ENCODE data around the gene SNAP47. TPM values are rescaled to one million over a fixed set of nuclear protein-coding genes. Genes with fewer than 3 reads are reported as not detected.
A peak's percentile ranks its signal among the peaks of the same experiment; 100 is the strongest.

Gene SNAP47
- total RNA-seq, 1 donor from 2014 or later = 28.4 TPM

DNA sequence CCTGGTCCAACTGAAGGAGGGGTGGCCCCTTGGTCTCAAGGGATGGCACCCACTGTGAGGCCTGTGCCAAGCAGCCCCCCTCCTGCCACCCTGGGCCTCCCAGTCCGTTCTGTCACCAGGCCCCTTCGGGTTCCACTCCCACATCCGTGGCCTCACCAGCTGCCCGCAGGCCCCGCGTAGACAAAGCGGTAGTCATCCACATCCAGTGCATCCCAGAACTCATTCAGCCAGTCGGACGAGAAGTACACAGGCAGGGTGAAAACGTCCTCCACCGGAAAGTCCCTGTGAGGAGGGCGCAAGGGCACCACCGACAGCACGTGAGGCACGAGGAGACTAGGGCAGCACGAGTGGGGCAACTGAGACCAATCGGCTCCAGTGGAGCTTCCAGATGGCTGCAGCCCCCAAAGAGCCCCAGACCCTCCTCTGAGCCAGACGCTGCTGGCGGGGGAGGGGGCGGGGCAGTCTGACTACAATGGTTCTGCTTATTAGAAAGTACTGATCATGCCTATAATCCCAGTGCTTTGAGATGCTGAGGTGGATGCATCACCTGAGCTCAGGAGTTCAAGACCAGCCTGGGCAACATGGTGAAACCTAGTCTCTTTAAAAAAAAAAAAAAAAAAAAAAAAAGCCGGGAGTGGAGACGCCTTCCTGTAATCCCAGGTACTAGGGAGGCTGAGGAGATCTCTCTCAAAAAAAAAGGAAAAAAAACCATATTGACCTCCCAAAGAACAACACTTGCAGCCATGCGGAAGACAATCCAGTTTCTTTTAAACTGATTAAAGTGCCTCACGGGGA, 1.3 kb upstream of the SNAP47 start:
- intact Hi-C loops (cut with micrococcal nuclease) = loop anchor here (10.0 kb wide), 2 partner anchors 371 to 431 kb away; partner anchors contain the start of genes C1orf35, IBA57 and MRPL55
- peak overlapping the region; percentile 96 for H3K4me3 Mint-ChIP-seq (ENCODE audit: low read depth)
- no peaks in the 10 kb centered on the region for H3K9me3 Mint-ChIP-seq
- H3K36me3 Mint-ChIP-seq (ENCODE audit: low read depth) = peaks cover 22% of the 10 kb centered on the region
- H3K27ac Mint-ChIP-seq = peak overlapping the region; percentile 87
- H3K27me3 Mint-ChIP-seq (ENCODE audit: low read depth) = no peaks in the 10 kb centered on the region
- peaks cover 23% of the 10 kb centered on the region for H3K4me1 Mint-ChIP-seq (ENCODE audit: low read depth)
- DNase-seq (ENCODE audit: low spot score) = no peak

GRCh38 chr1:227734546-227734855, 734 bp upstream of the SNAP47 start:
- H3K36me3 Mint-ChIP-seq (ENCODE audit: low read depth) = peaks cover 22% of the 10 kb centered on the region
- H3K27ac Mint-ChIP-seq = peak overlapping the region; percentile 87
- intact Hi-C loops (cut with micrococcal nuclease) = loop anchor here (10.0 kb wide), 2 partner anchors 370 to 430 kb away; partner anchors contain the start of genes C1orf35, IBA57 and MRPL55
- H3K27me3 Mint-ChIP-seq (ENCODE audit: low read depth) = no peaks in the 10 kb centered on the region
- H3K4me1 Mint-ChIP-seq (ENCODE audit: low read depth) = peaks cover 23% of the 10 kb centered on the region
- H3K4me3 Mint-ChIP-seq (ENCODE audit: low read depth) = peak overlapping the region; percentile 96
- H3K9me3 Mint-ChIP-seq = no peaks in the 10 kb centered on the region
- no peak for DNase-seq (ENCODE audit: low spot score)

DNA sequence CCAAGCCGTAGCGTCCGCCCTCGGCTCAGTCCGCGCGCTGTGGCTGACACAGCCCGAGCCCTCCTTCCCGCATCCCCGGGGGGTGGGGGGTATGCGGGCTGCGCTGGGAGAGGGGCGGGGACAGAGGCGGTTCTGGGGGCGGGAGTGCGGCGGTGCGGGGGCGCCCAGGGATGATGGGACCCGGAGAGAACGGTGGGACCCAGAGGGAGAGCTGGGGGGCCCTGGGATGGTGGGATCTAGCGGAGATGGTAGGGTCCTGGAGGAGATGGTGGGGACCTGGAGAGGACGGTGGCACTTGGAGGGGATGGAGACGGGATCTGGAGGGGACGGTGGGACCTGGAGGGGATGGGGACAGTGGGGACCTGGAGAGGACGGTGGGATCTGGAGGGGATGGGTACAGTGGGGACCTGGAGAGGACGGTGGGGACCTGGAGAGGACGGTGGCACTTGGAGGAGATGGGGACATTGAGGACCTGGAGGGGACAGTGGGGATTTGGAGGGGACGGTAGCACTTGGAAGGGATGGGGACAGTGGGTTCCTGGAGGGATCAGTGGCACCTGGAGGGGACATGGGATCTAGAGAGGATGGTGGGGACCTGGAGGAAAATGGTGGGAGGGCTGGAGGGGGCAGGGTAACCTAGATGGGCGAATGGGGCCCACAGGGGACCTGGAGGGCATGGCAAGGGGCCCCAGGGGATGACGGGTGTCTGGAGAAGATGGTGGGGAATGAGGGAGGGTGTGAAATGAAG, 477 bp downstream of the SNAP47 start:
- Mint-ChIP-seq H3K27ac (peak overlapping the region; percentile 93), H3K4me1 (ENCODE audit: low read depth) (peaks cover 20% of the 10 kb centered on the region), H3K36me3 (ENCODE audit: low read depth) (peaks cover 22% of the 10 kb centered on the region), H3K9me3 (no peaks in the 10 kb centered on the region), H3K4me3 (ENCODE audit: low read depth) (peak overlapping the region; percentile 96), H3K27me3 (ENCODE audit: low read depth) (no peaks in the 10 kb centered on the region)
- DNase-seq (ENCODE audit: low spot score) = no peak
- intact Hi-C loops (cut with micrococcal nuclease) = loop anchor here (1.0 to 10.0 kb wide), 4 partner anchors 27 to 429 kb away; partner anchors contain the start of genes C1orf35, IBA57 and MRPL55

GRCh38 chr1:227736814-227737432, 1.7 kb downstream of the SNAP47 start:
- H3K27ac Mint-ChIP-seq = peak overlapping the region; percentile 49
- H3K9me3 Mint-ChIP-seq = no peaks in the 10 kb centered on the region
- H3K4me1 Mint-ChIP-seq (ENCODE audit: low read depth) = peaks cover 23% of the 10 kb centered on the region
- no peaks in the 10 kb centered on the region for H3K27me3 Mint-ChIP-seq (ENCODE audit: low read depth)
- H3K4me3 Mint-ChIP-seq (ENCODE audit: low read depth) = peak overlapping the region; percentile 96
- H3K36me3 Mint-ChIP-seq (ENCODE audit: low read depth) = peaks cover 22% of the 10 kb centered on the region
- DNase-seq (ENCODE audit: low spot score) = no peak
- intact Hi-C loops (cut with micrococcal nuclease) = loop anchor here (10.0 kb wide), 2 partner anchors 368 to 428 kb away; partner anchors contain the start of genes C1orf35, IBA57 and MRPL55

DNA sequence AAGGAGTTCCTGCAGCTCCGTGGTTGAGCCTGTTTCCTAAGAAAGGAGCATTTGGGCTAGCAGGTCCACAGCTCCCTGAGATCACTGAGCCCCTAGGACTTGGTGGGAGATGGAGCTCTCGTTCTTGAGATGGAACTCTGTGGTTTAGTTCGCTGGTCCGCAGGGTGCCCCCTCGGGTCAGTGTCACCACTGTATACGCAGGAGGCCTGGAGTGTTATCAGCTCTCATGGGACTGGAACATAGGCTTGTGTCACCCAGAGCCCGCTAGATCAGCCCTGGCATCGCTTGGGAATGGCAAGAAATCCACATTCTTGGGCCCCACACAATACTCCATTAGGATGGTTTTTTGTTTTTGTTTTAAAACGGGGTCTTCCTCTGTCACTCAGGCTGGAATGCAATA, 3.6 kb downstream of the SNAP47 start:
- intact Hi-C loops (cut with micrococcal nuclease) = loop anchor here (10.0 kb wide), 2 partner anchors 366 to 426 kb away; partner anchors contain the start of genes C1orf35, IBA57 and MRPL55
- H3K9me3 Mint-ChIP-seq = no peaks in the 10 kb centered on the region
- H3K27ac Mint-ChIP-seq = no peak overlapping the region
- DNase-seq (ENCODE audit: low spot score) = no peak
- H3K27me3 Mint-ChIP-seq (ENCODE audit: low read depth) = no peaks in the 10 kb centered on the region
- H3K4me3 Mint-ChIP-seq (ENCODE audit: low read depth) = no peak overlapping the region
- H3K36me3 Mint-ChIP-seq (ENCODE audit: low read depth) = peaks cover 10% of the 10 kb centered on the region
- peaks cover 21% of the 10 kb centered on the region for H3K4me1 Mint-ChIP-seq (ENCODE audit: low read depth)

DNA sequence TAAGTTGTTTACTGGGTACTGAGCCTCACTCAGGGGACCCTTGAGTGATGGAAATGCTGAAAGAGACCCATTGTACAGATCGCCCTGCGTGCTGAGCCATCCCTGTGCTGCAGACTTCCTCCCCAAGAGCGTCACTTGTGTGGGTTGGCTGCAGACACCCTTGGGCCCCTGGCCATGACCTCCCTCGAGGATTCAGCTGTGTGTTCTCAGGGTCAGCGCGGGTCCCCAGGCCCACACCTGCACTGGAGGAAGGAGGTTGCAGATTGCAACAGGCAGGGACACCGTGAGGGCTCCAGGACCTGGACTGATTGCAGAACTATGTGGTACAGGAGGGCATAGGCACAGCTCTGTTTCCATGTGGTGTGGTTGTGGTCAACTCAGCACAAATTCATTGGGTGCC, 4.4 kb downstream of the SNAP47 start:
- DNase-seq (ENCODE audit: low spot score) = no peak
- Mint-ChIP-seq H3K9me3 (no peaks in the 10 kb centered on the region), H3K4me3 (ENCODE audit: low read depth) (no peak overlapping the region), H3K4me1 (ENCODE audit: low read depth) (peaks cover 23% of the 10 kb centered on the region), H3K27ac (no peak overlapping the region), H3K27me3 (ENCODE audit: low read depth) (no peaks in the 10 kb centered on the region), H3K36me3 (ENCODE audit: low read depth) (peaks cover 5% of the 10 kb centered on the region)
- intact Hi-C loops (cut with micrococcal nuclease) = loop anchor here (10.0 kb wide), 2 partner anchors 365 to 425 kb away; partner anchors contain the start of genes C1orf35, IBA57 and MRPL55

DNA sequence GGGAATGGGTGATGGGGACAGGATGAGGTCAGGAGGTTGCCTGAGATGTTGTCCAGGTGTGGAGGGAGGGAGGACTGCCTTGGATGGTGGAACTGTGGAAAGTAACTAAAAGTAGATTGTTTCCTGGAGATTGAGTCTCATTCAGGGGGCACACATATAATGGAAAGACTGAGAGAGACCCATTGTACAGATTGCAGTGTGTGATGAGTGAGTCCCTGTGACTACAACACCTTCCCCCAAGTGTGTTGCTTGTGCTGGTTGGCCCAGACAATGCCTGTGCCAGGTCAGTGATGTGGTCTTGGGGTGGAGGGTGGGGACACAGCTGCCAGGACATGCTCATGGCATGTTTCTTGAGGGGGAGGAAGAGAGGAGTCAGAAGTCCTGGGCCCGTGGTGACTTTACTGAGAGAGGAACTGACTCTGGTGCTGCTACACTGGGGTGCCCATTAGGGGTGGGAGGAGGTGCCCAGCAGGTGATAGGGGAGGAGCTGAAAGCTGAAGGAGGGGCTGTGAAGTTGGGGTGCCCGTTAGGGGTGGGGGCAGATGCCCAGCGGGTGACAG, 5.2 kb downstream of the SNAP47 start:
- Mint-ChIP-seq H3K36me3 (ENCODE audit: low read depth) (peaks cover 4% of the 10 kb centered on the region), H3K9me3 (no peaks in the 10 kb centered on the region), H3K27ac (no peak overlapping the region), H3K4me3 (ENCODE audit: low read depth) (no peak overlapping the region), H3K4me1 (ENCODE audit: low read depth) (peaks cover 27% of the 10 kb centered on the region), H3K27me3 (ENCODE audit: low read depth) (no peaks in the 10 kb centered on the region)
- intact Hi-C loops (cut with micrococcal nuclease) = no loop called here
- DNase-seq (ENCODE audit: low spot score) = no peak

GRCh38 chr1:227741166-227741870, 6.1 kb downstream of the SNAP47 start:
- H3K4me1 Mint-ChIP-seq (ENCODE audit: low read depth) = peaks cover 21% of the 10 kb centered on the region
- no peak overlapping the region for H3K27ac Mint-ChIP-seq
- DNase-seq (ENCODE audit: low spot score) = no peak
- intact Hi-C loops (cut with micrococcal nuclease) = no loop called here
- H3K9me3 Mint-ChIP-seq = no peaks in the 10 kb centered on the region
- H3K36me3 Mint-ChIP-seq (ENCODE audit: low read depth) = peaks cover 4% of the 10 kb centered on the region
- no peaks in the 10 kb centered on the region for H3K27me3 Mint-ChIP-seq (ENCODE audit: low read depth)
- H3K4me3 Mint-ChIP-seq (ENCODE audit: low read depth) = no peak overlapping the region

- H3K27me3 Mint-ChIP-seq (ENCODE audit: low read depth) = no peaks in the 10 kb centered on the region
- no peaks in the 10 kb centered on the region for H3K36me3 Mint-ChIP-seq (ENCODE audit: low read depth)
- H3K4me3 Mint-ChIP-seq (ENCODE audit: low read depth) = no peak overlapping the region
- no peak overlapping the region for H3K27ac Mint-ChIP-seq
- no peak for DNase-seq (ENCODE audit: low spot score)
- no peaks in the 10 kb centered on the region for H3K9me3 Mint-ChIP-seq
- H3K4me1 Mint-ChIP-seq (ENCODE audit: low read depth) = peaks cover 14% of the 10 kb centered on the region
- intact Hi-C loops (cut with micrococcal nuclease) = no loop called here
Observed at GRCh38 chr1:227742738-227743715, 7.8 kb downstream of the SNAP47 start.

GRCh38 chr1:227744668-227745067, 9.4 kb downstream of the SNAP47 start:
- intact Hi-C loops (cut with micrococcal nuclease) = no loop called here
- peaks cover 23% of the 10 kb centered on the region for H3K4me1 Mint-ChIP-seq (ENCODE audit: low read depth)
- no peak overlapping the region for H3K4me3 Mint-ChIP-seq (ENCODE audit: low read depth)
- DNase-seq (ENCODE audit: low spot score) = no peak
- H3K27me3 Mint-ChIP-seq (ENCODE audit: low read depth) = no peaks in the 10 kb centered on the region
- no peaks in the 10 kb centered on the region for H3K9me3 Mint-ChIP-seq
- peaks cover 3% of the 10 kb centered on the region for H3K36me3 Mint-ChIP-seq (ENCODE audit: low read depth)
- no peak overlapping the region for H3K27ac Mint-ChIP-seq

- peaks cover 4% of the 10 kb centered on the region for H3K36me3 Mint-ChIP-seq (ENCODE audit: low read depth)
- no peak for DNase-seq (ENCODE audit: low spot score)
- peaks cover 23% of the 10 kb centered on the region for H3K4me1 Mint-ChIP-seq (ENCODE audit: low read depth)
- H3K27ac Mint-ChIP-seq = no peak overlapping the region
- intact Hi-C loops (cut with micrococcal nuclease) = no loop called here
- H3K9me3 Mint-ChIP-seq = no peaks in the 10 kb centered on the region
- no peaks in the 10 kb centered on the region for H3K27me3 Mint-ChIP-seq (ENCODE audit: low read depth)
- H3K4me3 Mint-ChIP-seq (ENCODE audit: low read depth) = no peak overlapping the region
Observed at GRCh38 chr1:227745568-227746265, 10.5 kb downstream of the SNAP47 start.

Measured in activated T-helper 2 cell treated with anti-CD3 and anti-CD28 coated beads, Interferon-gamma antibody, Interleukin-2, Interleukin-4, amounts not matched to agents 10 μg/mL and 5 μg/mL and 100 μg/mL, durations not matched to agents 14 hours and 24 hours and 36 hours (primary cell).